Mucosa of rectum (tissue), 2 donors: ENCODE measurements around the gene MARCHF3.
"Not testable (repeated sequence)": the region's sequence is repeated elsewhere in the genome, so short reads cannot be mapped to it uniquely, and the experiment has no call there.

ENCODE experiments used
- H3K27ac ChIP-seq, 2 donors: one replicate each; pipeline ENCODE4 v1.7.0; 2013; ENCODE audit warnings: inconsistent platforms in 2 of 2, low read depth in 2 of 2, low read length in 2 of 2
- H3K27me3 ChIP-seq, 2 donors: one replicate each; pipeline ENCODE4 v1.7.0; 2013; ENCODE audit warnings: low read length in 2 of 2; ENCODE audit not compliant: control insufficient read depth in 2 of 2, insufficient read depth in 2 of 2
- H3K36me3 ChIP-seq, 2 donors: one replicate each; pipeline ENCODE4 v1.7.0; 2013; ENCODE audit warnings: low read length in 2 of 2; ENCODE audit not compliant: control insufficient read depth in 2 of 2, insufficient read depth in 2 of 2
- H3K4me1 ChIP-seq, 2 donors: one replicate each; pipeline ENCODE4 v1.7.0; 2013; ENCODE audit warnings: low read length in 2 of 2, mild to moderate bottlenecking in 1 of 2; ENCODE audit not compliant: control insufficient read depth in 2 of 2, insufficient read depth in 2 of 2
- H3K4me3 ChIP-seq, 2 donors: one replicate each; pipeline ENCODE4 v1.7.0; 2013; ENCODE audit warnings: low read length in 2 of 2
- H3K9ac ChIP-seq, 2 donors: one replicate each; pipeline ENCODE4 v1.7.0; 2013; ENCODE audit warnings: low read length in 2 of 2, low read depth in 1 of 2, mild to moderate bottlenecking in 1 of 2
- H3K9me3 ChIP-seq, 2 donors: one replicate each; pipeline ENCODE4 v1.7.0; 2013; ENCODE audit warnings: low read length in 2 of 2; ENCODE audit not compliant: control insufficient read depth in 2 of 2
- donor health status: healthy.
- donor health status: Normal muscosa, but diverticular disease.

Gene MARCHF3

DNA sequence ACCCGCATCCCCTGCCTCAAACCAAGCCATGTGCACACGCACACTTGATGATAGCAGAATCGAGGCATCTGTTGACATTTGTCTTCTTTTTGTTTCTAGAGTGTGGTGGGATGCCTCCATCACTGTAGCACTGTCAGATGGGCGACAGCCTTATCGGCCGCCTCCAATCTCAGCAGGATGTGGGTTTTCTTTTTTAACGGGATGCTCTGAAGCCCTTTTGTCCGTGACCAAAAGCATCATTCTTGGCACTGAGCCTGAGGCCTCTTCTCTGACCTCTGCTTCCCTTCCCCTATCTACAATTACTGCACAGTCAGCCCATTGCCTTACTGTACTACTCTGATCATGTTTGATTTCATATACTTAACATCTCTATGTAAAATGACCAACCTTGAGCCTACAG, 175.1 kb downstream of the MARCHF3 start:
- H3K27me3 ChIP-seq, result no peaks in the 10 kb centered on the region
- H3K4me1 ChIP-seq, result no peaks in the 10 kb centered on the region
- H3K9me3 ChIP-seq, result no peaks in the 10 kb centered on the region
- no peak overlapping the region for H3K9ac ChIP-seq
- H3K36me3 ChIP-seq, result no peaks in the 10 kb centered on the region
- H3K4me3 ChIP-seq, result no peak overlapping the region
- H3K27ac ChIP-seq, result no peak overlapping the region

GRCh38 chr5:126854526-126855110, 175.7 kb downstream of the MARCHF3 start:
- H3K27me3 ChIP-seq, result no peaks in the 10 kb centered on the region
- no peak overlapping the region for H3K27ac ChIP-seq
- no peaks in the 10 kb centered on the region for H3K4me1 ChIP-seq
- no peak overlapping the region for H3K9ac ChIP-seq
- no peak overlapping the region for H3K4me3 ChIP-seq
- no peaks in the 10 kb centered on the region for H3K36me3 ChIP-seq
- no peaks in the 10 kb centered on the region for H3K9me3 ChIP-seq

GRCh38 chr5:126853541-126854307, 176.6 kb downstream of the MARCHF3 start:
- H3K4me1 ChIP-seq, H3K27me3 ChIP-seq, H3K9me3 ChIP-seq, H3K36me3 ChIP-seq, H3K4me3 ChIP-seq, H3K9ac ChIP-seq: not testable (repeated sequence)
- peak overlapping the region in 1 of 2 donors; percentile 32 for H3K27ac ChIP-seq

- no peak overlapping the region for H3K9ac ChIP-seq
- no peaks in the 10 kb centered on the region for H3K4me1 ChIP-seq
- H3K9me3 ChIP-seq, result no peaks in the 10 kb centered on the region
- no peak overlapping the region for H3K4me3 ChIP-seq
- H3K36me3 ChIP-seq, result no peaks in the 10 kb centered on the region
- peak overlapping the region in 1 of 2 donors; percentile 48 for H3K27ac ChIP-seq
- no peaks in the 10 kb centered on the region for H3K27me3 ChIP-seq
Measured at GRCh38 chr5:126852841-126853271, 177.5 kb downstream of the MARCHF3 start.

GRCh38 chr5:126852091-126852571, 178.2 kb downstream of the MARCHF3 start:
- H3K27ac ChIP-seq, result peak overlapping the region in 1 of 2 donors; percentile 48

DNA sequence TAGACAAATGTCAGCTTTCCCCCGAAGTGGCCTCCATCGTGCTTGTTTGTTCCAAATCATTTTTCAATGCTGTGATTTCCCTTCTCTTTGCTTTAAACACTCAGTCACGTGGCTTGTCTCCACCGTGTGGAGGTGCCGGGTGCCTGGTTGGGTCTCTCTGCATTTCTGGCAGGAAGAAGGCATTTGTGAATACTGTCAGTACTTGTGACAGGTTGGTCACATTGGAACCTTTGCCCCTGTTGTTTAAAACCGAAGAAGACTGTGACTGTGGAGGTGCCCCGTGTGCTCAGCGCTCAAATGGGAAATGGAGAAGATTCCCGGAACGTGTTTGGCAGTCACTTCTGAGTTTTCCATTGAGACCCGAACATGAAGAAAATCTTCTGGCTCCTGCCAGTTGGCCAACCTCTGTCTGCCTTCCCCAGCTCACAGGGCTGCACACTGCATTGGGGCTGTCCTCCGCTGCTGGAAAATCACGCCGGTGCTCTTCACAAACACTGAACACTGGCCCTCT, 178.8 kb downstream of the MARCHF3 start:
- Histone ChIP-seq H3K9me3 (no peaks in the 10 kb centered on the region), H3K27ac (no peak overlapping the region), H3K4me1 (peaks cover 5 to 10% of the 10 kb centered on the region in 2 donors), H3K9ac (no peak overlapping the region), H3K4me3 (peak overlapping the region in 1 of 2 donors; percentile 13), H3K36me3 (no peaks in the 10 kb centered on the region), H3K27me3 (no peaks in the 10 kb centered on the region)

More at GRCh38 chr5:126852091-126852571, 178.2 kb downstream of the MARCHF3 start:
- Histone ChIP-seq H3K9me3 (no peaks in the 10 kb centered on the region), H3K36me3 (no peaks in the 10 kb centered on the region), H3K4me3 (no peak overlapping the region), H3K27me3 (no peaks in the 10 kb centered on the region), H3K9ac (no peak overlapping the region), H3K4me1 (peaks cover 4 to 5% of the 10 kb centered on the region in 2 donors)

- Histone ChIP-seq H3K4me3 (no peak overlapping the region), H3K36me3 (no peaks in the 10 kb centered on the region), H3K9me3 (no peaks in the 10 kb centered on the region), H3K27ac (no peak overlapping the region), H3K4me1 (peaks cover 12 to 21% of the 10 kb centered on the region in 2 donors), H3K27me3 (no peaks in the 10 kb centered on the region), H3K9ac (no peak overlapping the region)
Measured at GRCh38 chr5:126849101-126849678, 181.2 kb downstream of the MARCHF3 start.

DNA sequence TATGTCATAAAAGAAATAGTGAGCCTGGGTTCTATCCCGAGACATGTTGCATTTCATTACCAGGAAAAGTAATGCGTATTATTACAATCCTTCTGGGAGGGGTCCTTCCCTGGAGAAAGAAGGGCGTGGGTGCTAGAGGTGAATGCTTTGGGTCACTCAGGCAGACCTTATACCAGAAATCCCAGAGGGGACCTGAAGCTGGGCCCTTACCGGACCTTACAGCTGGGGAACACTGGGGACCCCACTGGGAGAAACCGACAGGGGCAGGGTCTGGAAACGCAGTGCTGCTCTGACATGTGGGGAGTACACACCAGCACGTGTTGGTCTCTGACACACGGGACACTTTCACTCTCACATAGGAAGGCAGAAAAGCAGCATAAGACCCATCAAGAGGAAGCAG, 182.1 kb downstream of the MARCHF3 start:
- peaks cover 12 to 21% of the 10 kb centered on the region in 2 donors for H3K4me1 ChIP-seq
- no peak overlapping the region for H3K4me3 ChIP-seq
- H3K9ac ChIP-seq, result no peak overlapping the region
- no peaks in the 10 kb centered on the region for H3K9me3 ChIP-seq
- H3K36me3 ChIP-seq, result no peaks in the 10 kb centered on the region
- H3K27ac ChIP-seq, result no peak overlapping the region
- H3K27me3 ChIP-seq, result no peaks in the 10 kb centered on the region

DNA sequence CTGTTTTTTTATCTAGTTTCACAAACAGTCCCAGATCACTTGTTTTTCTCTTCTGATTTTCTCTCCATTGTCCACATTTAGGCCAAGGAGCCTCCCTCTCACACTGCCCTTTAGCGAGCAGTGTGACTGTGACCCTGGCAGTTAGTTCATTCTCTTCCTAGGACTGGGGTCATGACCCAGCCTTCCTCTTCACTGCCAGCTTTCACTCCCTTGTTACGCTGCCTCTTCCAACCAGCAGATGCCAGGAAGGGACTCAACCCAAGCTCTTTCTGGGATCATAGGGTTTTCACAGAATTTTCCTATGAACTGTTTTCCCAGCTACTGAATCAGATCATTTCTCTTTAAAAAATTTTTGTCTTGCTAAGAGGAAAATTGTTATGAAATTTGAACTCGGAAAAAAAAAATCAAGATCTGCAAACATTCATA, 182.5 kb downstream of the MARCHF3 start:
- Histone ChIP-seq H3K9me3 (no peaks in the 10 kb centered on the region), H3K36me3 (no peaks in the 10 kb centered on the region), H3K4me3 (no peak overlapping the region), H3K27ac (no peak overlapping the region), H3K9ac (no peak overlapping the region), H3K4me1 (peaks cover 12 to 21% of the 10 kb centered on the region in 2 donors), H3K27me3 (no peaks in the 10 kb centered on the region)

GRCh38 chr5:126847456-126847820, 182.9 kb downstream of the MARCHF3 start:
- peaks cover 12 to 21% of the 10 kb centered on the region in 2 donors for H3K4me1 ChIP-seq
- H3K27me3 ChIP-seq, result no peaks in the 10 kb centered on the region
- H3K36me3 ChIP-seq, result no peaks in the 10 kb centered on the region
- H3K4me3 ChIP-seq, result no peak overlapping the region
- H3K9me3 ChIP-seq, result no peaks in the 10 kb centered on the region
- no peak overlapping the region for H3K27ac ChIP-seq
- no peak overlapping the region for H3K9ac ChIP-seq
